WI38 (cell line): Measurements from ENCODE around the gene STARD13.

Experiments
- H3K4me3 ChIP-seq: 2 replicates; pipeline ENCODE4 v1.5.1; 2011; ENCODE audit warnings: low read depth, mild to moderate bottlenecking, control low read depth, low read length
- CTCF ChIP-seq: IDR thresholded peaks from 2 replicates; pipeline ENCODE4 v1.5.1; 2012; ENCODE audit warnings: low read depth, mild to moderate bottlenecking, control low read depth, low read length

Gene STARD13

GRCh38 chr13:33264620-33264978 is 21.0 kb downstream of the STARD13 start:
- no peak for TF ChIP-seq CTCF
- no peak overlapping the region for H3K4me3 ChIP-seq

GRCh38 chr13:33263976-33264619 is 21.5 kb downstream of the STARD13 start:
- no peak for TF ChIP-seq CTCF

DNA sequence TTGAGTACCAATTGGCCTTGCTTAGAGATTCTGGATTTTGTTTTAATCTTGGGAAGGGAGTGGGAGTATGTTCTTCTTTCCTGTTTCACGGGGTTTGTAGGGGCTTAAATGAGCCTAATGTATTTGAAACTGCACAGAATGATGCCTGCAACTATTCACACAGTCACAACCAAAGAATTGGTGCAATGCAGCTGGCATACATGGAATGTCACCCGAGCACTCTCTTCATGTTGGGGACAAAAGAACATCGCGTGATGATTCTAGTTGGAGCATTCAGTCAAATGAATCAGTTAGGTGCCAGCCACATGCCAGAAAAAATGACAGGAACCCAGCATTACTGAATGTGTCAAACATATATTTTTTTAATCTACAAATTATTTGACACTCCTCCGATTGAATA is 22.1 kb downstream of the STARD13 start:
- no peak for TF ChIP-seq CTCF
- H3K4me3 ChIP-seq, result no peak overlapping the region

More at GRCh38 chr13:33263976-33264619, 21.5 kb downstream of the STARD13 start:
- no peak overlapping the region for H3K4me3 ChIP-seq

GRCh38 chr13:33262997-33263396 is 22.6 kb downstream of the STARD13 start:
- no peak overlapping the region for H3K4me3 ChIP-seq
- no peak for TF ChIP-seq CTCF

GRCh38 chr13:33262594-33262993 is 23.0 kb downstream of the STARD13 start:
- TF ChIP-seq CTCF, result no peak
- H3K4me3 ChIP-seq, result no peak overlapping the region

- no peak for TF ChIP-seq CTCF
- H3K4me3 ChIP-seq, result no peak overlapping the region
These were observed 23.5 kb downstream of the STARD13 start for GRCh38 chr13:33262062-33262487.

GRCh38 chr13:33261387-33262061 is 24.0 kb downstream of the STARD13 start:
- no peak overlapping the region for H3K4me3 ChIP-seq
- TF ChIP-seq CTCF, result no peak
